GM18907 (cell line): ENCODE data around the gene BZW2.

ENCODE experiments used
- ATAC-seq: cut with Tn5 transposase; IDR thresholded peaks from one replicate; pipeline ENCODE4 v1.9.1; 2021; ENCODE audit warnings: mild to moderate bottlenecking, moderate library complexity; ENCODE audit not compliant: unreplicated experiment

The BZW2 gene

GRCh38 chr7:16645593-16646471, at the start of gene BZW2, which contains the start of gene ANKMY2:
BZW2 (plus strand) TSS chr7:16646181; CDS start chr7:16665444, 19,263 bp downstream.
ANKMY2 (minus strand) TSS chr7:16645754; CDS start chr7:16645573, 181 bp downstream.
- peak; percentile 98 for ATAC-seq

- ATAC-seq, result no peak
Measured at GRCh38 chr7:16598015-16598414, 48.0 kb upstream of the BZW2 start.

- ATAC-seq, result no peak
Measured at GRCh38 chr7:16599860-16600259, 46.1 kb upstream of the BZW2 start.

- ATAC-seq, result no peak
Measured at GRCh38 chr7:16603633-16604032, 42.3 kb upstream of the BZW2 start.

GRCh38 chr7:16604054-16604453, 41.9 kb upstream of the BZW2 start:
- no peak for ATAC-seq

- no peak for ATAC-seq
Measured at GRCh38 chr7:16606704-16607103, 39.3 kb upstream of the BZW2 start.

GRCh38 chr7:16609842-16610450, 36.0 kb upstream of the BZW2 start:
- ATAC-seq, result peak; percentile 97

GRCh38 chr7:16611711-16612110, 34.3 kb upstream of the BZW2 start:
- no peak for ATAC-seq

GRCh38 chr7:16615228-16615627, 30.8 kb upstream of the BZW2 start:
- ATAC-seq, result no peak

GRCh38 chr7:16616122-16616521, 29.9 kb upstream of the BZW2 start:
- ATAC-seq, result no peak

- no peak for ATAC-seq
Measured at GRCh38 chr7:16616542-16616941, 29.4 kb upstream of the BZW2 start.

- ATAC-seq, result peak; percentile 85
Measured at GRCh38 chr7:16619979-16620408, 26.0 kb upstream of the BZW2 start.

GRCh38 chr7:16626388-16626787, 19.6 kb upstream of the BZW2 start:
- ATAC-seq, result no peak

- no peak for ATAC-seq
Measured at GRCh38 chr7:16627236-16627635, 18.7 kb upstream of the BZW2 start.

GRCh38 chr7:16630654-16631053, 15.3 kb upstream of the BZW2 start:
- no peak for ATAC-seq

GRCh38 chr7:16634271-16634738, 11.7 kb upstream of the BZW2 start:
- ATAC-seq, result no peak

- ATAC-seq, result no peak
Measured at GRCh38 chr7:16636555-16637101, 9.4 kb upstream of the BZW2 start.

GRCh38 chr7:16637379-16637778, 8.6 kb upstream of the BZW2 start:
- ATAC-seq, result no peak

GRCh38 chr7:16638282-16639280, 7.4 kb upstream of the BZW2 start:
- no peak for ATAC-seq

- ATAC-seq, result no peak
Measured at GRCh38 chr7:16644157-16644556, 1.8 kb upstream of the BZW2 start.
